Activated T-cell treated with anti-CD3 and anti-CD28 coated beads, Interleukin-2, amount 50 U/mL, for 72 hours (primary cell): ENCODE results near the gene CHRM1. TPM values are rescaled to one million over a fixed set of nuclear protein-coding genes. Genes with fewer than 3 reads are reported as not detected.
"Not testable (repeated sequence)": the region's sequence is repeated elsewhere in the genome, so short reads cannot be mapped to it uniquely, and the experiment has no call there.

ENCODE experiments used
- ATAC-seq, 2 donors: fragments of 150-1000 bp; cut with Tn5 transposase; replicated peaks in 1 of 2; 2 replicates each; pipeline ENCODE4 v1.10.0; 2021; ENCODE audit warnings: moderate library complexity in 2 of 2, mild to moderate bottlenecking in 1 of 2
- DNase-seq, 2 donors: peaks; one replicate each; pipeline ENCODE4 v3.0.0; 2021 to 2022; ENCODE audit warnings: mixed read lengths in 1 of 2
- H3K27ac Mint-ChIP-seq: one replicate; pipeline ENCODE4 v1.8.0; 2022; ENCODE audit warnings: mild to moderate bottlenecking, moderate library complexity, mixed read lengths
- H3K27me3 Mint-ChIP-seq: one replicate; pipeline ENCODE4 v1.8.0; 2022; ENCODE audit warnings: low read depth, mixed read lengths
- H3K36me3 Mint-ChIP-seq, 2 donors: one replicate each; pipeline ENCODE4 v1.8.0; 2022; ENCODE audit warnings: mixed read lengths in 2 of 2, mild to moderate bottlenecking in 1 of 2; ENCODE audit not compliant: insufficient read depth in 2 of 2
- H3K4me1 Mint-ChIP-seq: one replicate; pipeline ENCODE4 v1.8.0; 2022; ENCODE audit warnings: low read depth, mixed read lengths
- H3K4me3 Mint-ChIP-seq, 2 donors: one replicate each; pipeline ENCODE4 v1.8.0; 2022; ENCODE audit warnings: mild to moderate bottlenecking in 2 of 2, mixed read lengths in 2 of 2, moderate library complexity in 2 of 2
- H3K9me3 Mint-ChIP-seq, 2 donors: one replicate each; pipeline ENCODE4 v1.8.0; 2022; ENCODE audit warnings: mixed read lengths in 2 of 2
- total RNA-seq, 2 donors: library from RNA; stranded (reverse); gene quantifications; one replicate each; pipeline ENCODE4 v1.2.3, GENCODE V29; 2022

CHRM1 gene, protein sequence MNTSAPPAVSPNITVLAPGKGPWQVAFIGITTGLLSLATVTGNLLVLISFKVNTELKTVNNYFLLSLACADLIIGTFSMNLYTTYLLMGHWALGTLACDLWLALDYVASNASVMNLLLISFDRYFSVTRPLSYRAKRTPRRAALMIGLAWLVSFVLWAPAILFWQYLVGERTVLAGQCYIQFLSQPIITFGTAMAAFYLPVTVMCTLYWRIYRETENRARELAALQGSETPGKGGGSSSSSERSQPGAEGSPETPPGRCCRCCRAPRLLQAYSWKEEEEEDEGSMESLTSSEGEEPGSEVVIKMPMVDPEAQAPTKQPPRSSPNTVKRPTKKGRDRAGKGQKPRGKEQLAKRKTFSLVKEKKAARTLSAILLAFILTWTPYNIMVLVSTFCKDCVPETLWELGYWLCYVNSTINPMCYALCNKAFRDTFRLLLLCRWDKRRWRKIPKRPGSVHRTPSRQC
- not detected for total RNA-seq

DNA sequence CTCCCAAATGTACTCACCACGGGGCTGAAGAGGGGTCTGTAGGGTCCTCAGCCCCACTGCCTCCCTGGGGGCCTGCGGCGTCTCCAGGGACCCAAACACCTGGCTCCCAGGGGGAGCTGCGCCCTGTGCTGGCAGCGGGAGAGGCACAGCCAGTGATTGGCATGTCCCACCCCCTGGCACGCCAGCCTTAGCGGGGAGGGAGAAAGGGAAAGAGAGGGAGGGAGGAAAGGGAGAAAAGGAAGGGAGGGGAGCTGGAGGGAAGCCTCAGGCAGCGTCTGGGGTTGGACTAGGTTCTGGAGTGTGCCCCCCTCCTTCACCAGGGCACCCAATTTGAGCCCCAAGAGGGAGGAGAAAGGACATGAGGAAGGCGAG is at the start of gene CHRM1:
TSS of gene CHRM1 (minus strand) at position 163 of the 372 bp plus-strand sequence. CDS start 10,263 bp downstream, outside the sequence.
- DNase-seq (no peak), ATAC-seq (no peak)
- Mint-ChIP-seq H3K27me3 (peaks cover 58% of the 10 kb centered on the region), H3K4me3 (no peak within 1 kb of the TSS), H3K4me1 (peaks cover 34% of the 10 kb centered on the region), H3K27ac (no peak within 1 kb of the TSS), H3K36me3 (no peaks in the 10 kb centered on the region), H3K9me3 (no peaks in the 10 kb centered on the region)

DNA sequence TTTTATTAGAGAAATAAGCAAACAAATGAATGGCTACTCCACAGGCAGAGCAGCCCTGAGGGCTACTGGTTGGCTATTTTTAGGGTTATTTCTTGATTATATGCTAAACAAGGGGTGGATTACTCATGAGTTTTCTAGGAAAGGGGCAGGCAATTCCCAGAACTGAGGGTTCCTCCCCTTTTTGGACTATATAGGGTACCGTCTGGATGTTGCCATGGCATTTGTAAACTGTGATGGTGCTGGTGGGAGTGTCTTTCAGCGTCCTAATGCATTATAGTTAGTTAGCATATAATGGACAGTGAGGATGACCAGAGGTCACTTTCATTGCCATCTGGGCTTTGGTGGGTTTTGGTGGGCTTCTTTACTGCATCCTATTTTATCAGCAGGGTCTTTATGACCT is 44.4 kb upstream of the CHRM1 start:
- Mint-ChIP-seq H3K4me3 (no peak overlapping the region), H3K27ac (no peak overlapping the region), H3K27me3 (peaks cover 52% of the 10 kb centered on the region), H3K36me3 (no peaks in the 10 kb centered on the region), H3K4me1 (no peaks in the 10 kb centered on the region), H3K9me3 (no peaks in the 10 kb centered on the region)
- DNase-seq = no peak
- ATAC-seq = no peak

DNA sequence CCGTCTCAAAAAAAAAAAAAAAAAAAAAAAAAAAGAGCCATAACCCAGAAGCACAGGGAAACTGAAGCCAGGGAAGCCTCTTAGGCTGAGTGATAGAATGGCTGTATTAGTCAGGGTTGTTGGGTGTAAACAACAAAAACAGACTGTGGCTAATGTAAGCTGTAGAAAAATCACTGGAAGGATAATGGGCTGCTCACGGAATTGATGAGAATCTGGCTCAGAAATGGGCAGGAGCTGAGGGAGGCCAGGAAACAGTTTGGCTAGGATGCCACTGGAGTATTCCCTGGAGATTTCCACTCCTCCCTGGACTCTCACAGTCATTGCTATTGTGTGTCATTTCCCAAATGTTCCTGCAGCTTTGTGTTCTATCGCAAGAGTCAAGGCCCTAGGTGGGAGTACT is 41.2 kb upstream of the CHRM1 start:
- H3K9me3 Mint-ChIP-seq = no peaks in the 10 kb centered on the region
- no peaks in the 10 kb centered on the region for H3K4me1 Mint-ChIP-seq
- no peak for ATAC-seq
- no peak for DNase-seq
- no peak overlapping the region for H3K4me3 Mint-ChIP-seq
- peaks cover 34% of the 10 kb centered on the region for H3K27me3 Mint-ChIP-seq
- no peaks in the 10 kb centered on the region for H3K36me3 Mint-ChIP-seq
- H3K27ac Mint-ChIP-seq = no peak overlapping the region

DNA sequence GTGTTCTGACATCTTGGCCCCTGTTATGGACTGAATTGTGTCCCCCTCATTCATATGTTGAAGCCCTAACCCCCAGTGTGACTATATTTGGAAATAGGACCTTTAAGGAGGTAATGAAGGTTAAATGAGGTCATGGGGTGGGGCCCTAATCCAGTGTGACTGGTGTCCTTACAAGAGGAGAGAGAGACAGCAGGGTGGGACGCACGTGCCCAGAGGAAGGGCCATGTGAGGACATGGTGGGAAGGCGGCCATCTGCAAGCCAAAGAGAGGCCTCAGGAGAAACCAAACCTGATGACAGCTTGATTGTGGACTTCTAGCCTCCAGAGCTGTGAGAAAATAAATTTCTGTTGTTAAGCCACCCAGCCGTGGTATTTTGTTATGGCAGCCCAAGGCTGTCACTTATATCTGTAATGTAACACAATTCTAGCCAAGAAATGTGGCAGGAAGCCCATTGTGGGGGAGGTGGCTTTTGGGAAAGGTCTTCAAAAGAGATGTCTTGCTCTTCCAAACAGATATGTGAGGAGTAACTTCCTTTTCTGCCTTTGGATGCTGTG is 39.9 kb upstream of the CHRM1 start:
- H3K27me3 Mint-ChIP-seq = peaks cover 21% of the 10 kb centered on the region
- no peak overlapping the region for H3K27ac Mint-ChIP-seq
- H3K36me3 Mint-ChIP-seq = no peaks in the 10 kb centered on the region
- no peaks in the 10 kb centered on the region for H3K9me3 Mint-ChIP-seq
- no peaks in the 10 kb centered on the region for H3K4me1 Mint-ChIP-seq
- ATAC-seq (no peak), DNase-seq (no peak)
- no peak overlapping the region for H3K4me3 Mint-ChIP-seq

DNA sequence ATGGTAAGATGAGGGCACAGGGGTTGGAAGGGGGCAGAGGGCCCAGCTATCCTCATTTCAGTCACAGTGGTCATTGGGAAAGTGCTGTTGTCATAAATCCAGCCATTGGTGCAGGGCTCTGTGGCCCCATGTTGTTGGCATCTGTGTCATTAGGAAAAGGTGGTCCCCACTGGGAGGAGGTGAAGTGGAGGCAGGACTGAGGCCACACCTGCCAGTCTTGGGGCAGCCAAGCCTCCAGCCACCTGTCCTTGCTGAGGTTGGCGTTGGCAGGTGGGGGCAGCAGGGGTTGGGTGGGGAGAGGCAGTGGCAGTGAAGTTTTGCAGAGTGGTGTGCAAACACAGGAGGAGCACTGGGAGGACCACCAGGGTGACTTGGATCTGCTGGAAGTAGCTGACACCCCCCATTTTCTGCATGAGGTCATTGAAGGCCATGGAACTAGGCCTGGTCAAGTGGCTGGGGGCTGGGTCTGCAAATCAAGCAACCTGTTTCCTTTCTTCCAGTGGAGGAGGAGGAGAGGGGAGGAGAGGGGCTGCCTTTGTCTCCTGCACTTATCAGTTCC is 38.3 kb upstream of the CHRM1 start:
- H3K27ac Mint-ChIP-seq = no peak overlapping the region
- H3K27me3 Mint-ChIP-seq = peaks cover 12% of the 10 kb centered on the region
- H3K9me3 Mint-ChIP-seq = no peaks in the 10 kb centered on the region
- no peak for DNase-seq
- no peaks in the 10 kb centered on the region for H3K4me1 Mint-ChIP-seq
- H3K36me3 Mint-ChIP-seq = no peaks in the 10 kb centered on the region
- ATAC-seq = no peak
- no peak overlapping the region for H3K4me3 Mint-ChIP-seq

DNA sequence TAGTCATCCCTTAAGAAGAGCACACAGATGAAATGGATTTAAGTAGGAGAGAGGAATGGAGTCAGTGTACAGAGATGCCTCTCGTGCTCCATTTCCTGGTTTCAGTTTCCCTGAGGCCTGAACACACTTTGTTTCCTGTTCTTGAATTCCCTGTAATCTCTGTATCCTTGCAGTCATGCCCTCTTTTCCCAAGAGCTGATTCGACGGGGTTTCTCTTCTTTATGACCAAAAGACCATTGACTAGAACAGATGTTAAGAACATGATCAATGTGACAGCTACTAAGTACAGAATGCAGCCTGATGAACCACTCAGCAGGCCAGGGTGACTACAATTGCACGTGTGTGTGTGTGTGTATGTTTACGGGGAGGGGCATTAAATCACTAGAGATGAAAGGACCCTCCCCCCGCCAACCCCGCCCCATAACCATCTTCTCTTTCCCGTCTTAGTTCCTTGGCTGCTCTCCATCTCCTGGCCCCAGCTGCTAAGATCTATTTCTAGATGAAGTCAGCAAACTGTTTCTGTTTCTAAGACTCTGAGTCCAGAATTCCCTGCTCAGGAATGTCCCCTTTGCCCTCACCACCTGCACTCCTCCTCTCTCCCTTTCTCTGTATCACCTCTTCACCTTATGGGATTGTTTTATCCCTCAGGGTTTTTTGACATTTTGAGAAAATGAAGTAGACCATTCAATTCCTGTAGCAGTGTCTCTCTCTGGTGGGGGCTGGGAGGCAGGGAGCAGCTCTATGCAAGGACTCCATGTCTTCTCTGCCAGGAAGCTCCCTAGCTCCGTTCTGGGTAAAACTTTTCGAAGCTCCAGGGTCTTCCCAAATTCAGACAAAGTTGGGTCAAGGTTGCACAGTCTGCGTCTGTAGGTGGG is 37.6 kb upstream of the CHRM1 start:
- Mint-ChIP-seq H3K4me1 (no peaks in the 10 kb centered on the region), H3K4me3 (no peak overlapping the region), H3K27ac (no peak overlapping the region), H3K9me3 (no peaks in the 10 kb centered on the region), H3K36me3 (no peaks in the 10 kb centered on the region), H3K27me3 (peaks cover 8% of the 10 kb centered on the region)
- ATAC-seq = no peak
- DNase-seq = no peak

DNA sequence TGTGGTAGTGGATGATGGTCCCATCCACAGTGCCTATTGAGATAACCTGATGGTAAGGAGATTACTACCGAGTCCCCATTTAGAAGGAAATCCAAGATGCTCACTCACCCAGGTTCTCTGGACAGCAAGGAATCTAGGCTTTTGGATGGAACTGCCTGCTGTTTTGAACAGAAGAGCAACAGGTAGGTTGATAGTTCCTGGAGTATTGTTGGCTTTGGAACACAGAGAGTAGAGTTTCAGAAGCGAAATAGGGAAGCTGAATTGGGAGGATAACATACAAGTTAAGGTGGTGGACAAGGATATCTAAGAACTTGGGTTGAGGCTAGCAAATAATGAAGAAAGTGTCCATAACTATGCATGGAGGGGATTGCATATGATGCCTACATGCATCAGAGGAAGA is 36.0 kb upstream of the CHRM1 start:
- Mint-ChIP-seq H3K4me3 (no peak overlapping the region), H3K27ac (no peak overlapping the region), H3K4me1 (no peaks in the 10 kb centered on the region), H3K9me3 (no peaks in the 10 kb centered on the region), H3K36me3 (no peaks in the 10 kb centered on the region), H3K27me3 (peaks cover 6% of the 10 kb centered on the region)
- no peak for ATAC-seq
- DNase-seq = no peak

DNA sequence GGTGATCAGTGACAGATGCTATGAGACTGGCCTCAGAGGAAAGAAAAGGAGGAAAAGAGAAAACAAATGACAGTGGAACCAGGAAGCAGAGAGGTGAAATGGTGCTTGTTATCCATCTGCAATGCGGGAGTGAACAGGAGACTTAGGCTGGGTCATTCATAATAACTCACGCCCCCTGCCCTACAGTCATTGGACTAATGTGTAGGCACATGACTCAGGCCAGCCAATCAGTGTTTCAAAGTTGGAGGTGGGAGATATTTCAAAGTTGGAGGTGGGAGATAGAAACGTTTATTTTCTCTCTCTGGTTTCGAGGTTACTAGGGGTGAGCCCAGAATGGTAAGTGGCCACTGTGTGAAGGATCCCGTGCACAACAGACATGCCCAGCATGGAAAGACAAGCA is 33.3 kb upstream of the CHRM1 start:
- H3K4me1 Mint-ChIP-seq = no peaks in the 10 kb centered on the region
- H3K36me3 Mint-ChIP-seq = no peaks in the 10 kb centered on the region
- H3K27ac Mint-ChIP-seq = no peak overlapping the region
- peaks cover 4% of the 10 kb centered on the region for H3K27me3 Mint-ChIP-seq
- ATAC-seq (no peak), DNase-seq (no peak)
- H3K9me3 Mint-ChIP-seq = no peaks in the 10 kb centered on the region
- H3K4me3 Mint-ChIP-seq = no peak overlapping the region

DNA sequence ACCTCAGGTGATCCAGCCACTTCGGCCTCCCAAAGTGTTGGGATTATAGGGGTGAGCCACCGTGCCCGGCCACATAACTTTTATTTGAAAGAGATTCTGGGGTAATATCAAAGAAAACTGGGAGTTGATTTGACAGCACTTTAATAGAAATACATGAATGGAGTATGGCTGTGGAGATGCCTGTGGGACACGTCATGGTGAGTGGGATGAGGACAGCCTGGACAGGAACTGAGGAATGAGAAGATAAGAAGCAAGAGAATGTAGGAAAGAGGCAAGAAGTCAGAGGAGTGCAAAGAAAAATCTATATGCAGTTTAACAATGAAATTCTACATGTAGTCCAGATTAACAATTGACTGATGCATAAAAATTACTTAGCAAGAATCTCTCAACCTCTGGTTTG is 32.6 kb upstream of the CHRM1 start:
- Mint-ChIP-seq H3K4me1 (no peaks in the 10 kb centered on the region), H3K36me3 (no peaks in the 10 kb centered on the region), H3K9me3 (no peaks in the 10 kb centered on the region), H3K27ac (no peak overlapping the region), H3K4me3 (no peak overlapping the region), H3K27me3 (peaks cover 5% of the 10 kb centered on the region)
- no peak for DNase-seq
- ATAC-seq = no peak

DNA sequence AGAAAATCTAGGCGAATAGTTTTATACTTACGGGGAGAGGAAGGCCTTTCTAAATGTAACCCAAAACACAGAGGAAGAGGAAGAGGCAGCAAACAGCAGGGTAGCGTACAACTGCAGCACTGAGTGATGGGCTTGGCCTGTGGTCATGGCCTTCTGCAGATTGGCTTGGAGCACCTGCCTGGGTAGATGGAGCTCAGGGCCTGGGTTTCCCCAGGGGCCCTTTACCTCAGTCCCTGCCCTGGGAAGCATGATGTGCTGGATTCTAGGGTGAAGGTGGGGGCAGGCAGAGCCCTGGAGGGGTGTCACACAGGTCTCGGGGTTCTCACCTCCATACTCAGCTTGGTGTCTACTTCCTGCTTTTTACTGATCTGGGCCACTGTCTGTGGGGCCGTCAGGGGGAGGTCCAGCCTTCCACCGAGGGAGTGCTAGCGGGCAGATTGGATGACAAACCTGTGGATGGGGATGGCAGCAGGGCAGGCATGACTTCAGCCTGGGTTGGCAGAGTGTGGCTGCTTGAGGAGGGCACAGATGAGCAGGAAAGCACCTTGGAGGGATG is 27.7 kb upstream of the CHRM1 start:
- no peaks in the 10 kb centered on the region for H3K4me1 Mint-ChIP-seq
- ATAC-seq (no peak), DNase-seq (no peak)
- H3K9me3 Mint-ChIP-seq = no peaks in the 10 kb centered on the region
- H3K36me3 Mint-ChIP-seq = no peaks in the 10 kb centered on the region
- H3K27me3 Mint-ChIP-seq = peaks cover 22% of the 10 kb centered on the region
- H3K27ac Mint-ChIP-seq = no peak overlapping the region
- no peak overlapping the region for H3K4me3 Mint-ChIP-seq

DNA sequence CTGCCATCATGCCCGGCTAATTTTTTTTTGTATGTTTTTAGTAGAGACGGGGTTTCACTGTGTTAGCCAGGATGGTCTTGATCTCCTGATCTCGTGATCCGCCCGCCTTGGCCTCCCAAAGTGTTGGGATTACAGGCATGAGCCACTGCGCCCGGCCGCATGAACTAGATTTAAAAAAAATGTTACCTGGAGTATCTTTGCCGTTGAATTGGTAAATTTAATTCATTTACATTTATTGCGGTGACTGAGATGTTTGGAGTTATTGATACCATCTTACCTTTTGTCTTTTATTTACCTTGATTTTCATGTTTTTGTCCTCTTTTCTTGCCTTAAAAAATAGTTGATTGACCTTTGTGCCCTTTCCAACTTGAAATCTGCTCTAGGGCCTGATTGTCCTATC is 24.4 kb upstream of the CHRM1 start:
- not testable (repeated sequence) for H3K4me3 Mint-ChIP-seq, H3K36me3 Mint-ChIP-seq, H3K4me1 Mint-ChIP-seq, DNase-seq, H3K9me3 Mint-ChIP-seq, ATAC-seq, H3K27ac Mint-ChIP-seq
- H3K27me3 Mint-ChIP-seq = peaks cover 29% of the 10 kb centered on the region

DNA sequence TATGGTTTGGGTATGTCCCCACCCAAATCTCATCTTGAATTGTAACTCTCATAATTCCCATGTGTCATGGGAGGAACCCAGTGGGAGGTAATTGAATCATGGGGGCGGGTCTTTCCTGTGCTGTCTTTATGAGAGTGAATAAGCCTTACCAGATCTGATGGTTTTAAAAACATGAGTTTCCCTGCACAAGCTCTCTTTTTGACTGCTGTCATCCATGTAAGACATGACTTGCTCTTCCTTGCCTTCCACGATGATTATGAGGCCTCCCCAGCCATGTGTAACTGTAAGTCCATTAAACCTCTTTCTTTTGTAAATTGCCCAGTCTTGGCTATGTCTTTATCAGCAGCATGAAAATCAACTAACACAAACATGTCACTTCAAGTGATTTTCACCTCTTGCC is 16.4 kb upstream of the CHRM1 start:
- not testable (repeated sequence) for H3K4me3 Mint-ChIP-seq, H3K9me3 Mint-ChIP-seq, H3K4me1 Mint-ChIP-seq, H3K36me3 Mint-ChIP-seq, ATAC-seq, H3K27me3 Mint-ChIP-seq, H3K27ac Mint-ChIP-seq, DNase-seq

DNA sequence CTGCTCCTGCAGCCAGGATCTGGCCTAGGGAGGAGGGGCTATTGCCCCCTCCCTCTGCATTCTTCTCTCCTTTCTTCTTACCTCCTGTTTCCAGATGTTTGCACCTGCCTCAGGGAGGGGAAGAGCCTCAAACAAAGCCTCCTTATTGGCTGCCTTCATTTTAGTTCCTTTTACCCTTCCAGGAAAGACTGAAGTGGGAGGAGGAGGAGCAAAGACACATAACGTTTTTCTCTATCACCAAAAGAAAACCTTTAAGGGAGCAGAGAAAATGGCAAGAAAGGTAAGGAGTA is 13.3 kb upstream of the CHRM1 start:
- Mint-ChIP-seq H3K27ac (no peak overlapping the region), H3K4me3 (no peak overlapping the region)

More for the DNA sequence above, 13.3 kb upstream of the CHRM1 start:
- ATAC-seq (no peak), DNase-seq (no peak)
- Mint-ChIP-seq H3K9me3 (peaks cover 3 to 8% of the 10 kb centered on the region in 2 donors), H3K36me3 (peaks cover 6% of the 10 kb centered on the region in 2 donors), H3K27me3 (peaks cover 26% of the 10 kb centered on the region), H3K4me1 (no peaks in the 10 kb centered on the region)
